ENCODE results near the gene PSMB5. TPM values are rescaled to one million over a fixed set of nuclear protein-coding genes. Genes with fewer than 3 reads are reported as not detected.

Gene PSMB5
- total and polyA plus RNA-seq, 2 of the 13 experiments (the other 11 are each of a cell fraction or from before 2014, with no cell fraction given) = 705 to 871 TPM

DNA sequence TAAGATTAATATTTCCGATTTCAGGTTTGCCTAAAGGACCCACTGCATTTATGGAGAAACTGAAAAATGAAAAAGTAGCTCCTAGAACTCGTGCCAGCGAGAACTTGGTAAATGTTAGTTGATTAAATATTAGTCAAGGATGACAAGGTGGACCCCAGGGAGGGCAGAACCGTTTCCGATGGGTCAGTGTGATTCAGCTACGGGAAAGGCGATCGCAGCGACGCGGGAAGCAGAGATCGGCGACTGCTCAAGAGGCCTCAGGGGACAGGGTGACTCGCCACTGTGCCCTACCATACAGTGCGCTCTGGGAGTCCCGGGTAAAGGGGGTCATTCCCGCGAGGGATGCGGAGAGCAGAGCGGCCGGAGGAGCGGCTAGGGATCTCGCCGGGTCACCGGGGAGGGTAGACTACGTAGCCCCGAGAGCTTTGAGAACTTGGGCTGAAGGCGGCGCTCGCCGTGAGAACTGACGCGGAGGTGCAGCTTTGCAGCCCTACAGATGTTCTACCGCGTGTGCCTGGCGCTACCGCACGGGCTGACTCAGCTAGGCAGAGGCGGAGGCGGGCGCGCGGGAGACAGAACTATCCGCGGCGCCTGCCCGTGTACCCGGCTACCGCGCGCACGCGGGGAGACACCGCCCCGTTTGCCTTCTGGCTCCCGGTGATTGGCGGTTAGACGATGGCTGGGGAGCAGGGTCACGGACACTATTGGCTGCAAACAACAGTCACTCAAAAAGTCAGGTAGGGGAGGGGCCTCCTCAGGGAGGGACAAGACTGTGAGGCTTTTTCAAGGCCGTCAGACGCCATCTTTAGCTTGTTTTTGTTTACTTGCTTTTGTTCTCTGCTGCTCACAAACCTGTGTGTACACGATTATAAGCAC, 27.9 kb downstream of the PSMB5 start (continued):
- TF ChIP-seq TOPORS (CRISPR knock-in tag; IDR thresholded peaks at IDR 0.05) (peak; percentile 100), SMAD1 (CRISPR knock-in tag; IDR thresholded peaks at IDR 0.05; ENCODE audit: borderline replicate concordance, low read depth) (peak; percentile 100; the same call in 1 of the 2 replicates), MEIS2 (CRISPR knock-in tag; IDR thresholded peaks at IDR 0.05) (peak; percentile 99), ZFP1 (CRISPR knock-in tag; IDR thresholded peaks at IDR 0.05) (peak; percentile 92), SNAI1 (CRISPR knock-in tag; IDR thresholded peaks at IDR 0.05; ENCODE audit: borderline replicate concordance) (peak; percentile 99), TBL1XR1 (IDR thresholded peaks at IDR 0.05; ENCODE audit: borderline replicate concordance, low read length, partially characterized antibody) (peak; percentile 62), SRY (CRISPR knock-in tag; IDR thresholded peaks at IDR 0.05) (peak; percentile 100), HMG20A (CRISPR knock-in tag; IDR thresholded peaks at IDR 0.05; ENCODE audit: borderline replicate concordance) (peak; percentile 58; the same call in 1 of the 2 replicates), ZNF333 (CRISPR knock-in tag; IDR thresholded peaks at IDR 0.05; ENCODE audit: borderline replicate concordance) (peak; percentile 99; the same call in 1 of the 2 replicates), ZNF777 (CRISPR knock-in tag; IDR thresholded peaks at IDR 0.05) (peak; percentile 83), MAFK (conservative IDR thresholded peaks at IDR 0.05 in 1 of 2, IDR thresholded peaks at IDR 0.05 in 1 of 2; ENCODE audit: low read length in 2 of 2) (peak; percentile 74 to 80), ZNF335 (CRISPR knock-in tag; IDR thresholded peaks at IDR 0.05) (peak; percentile 97), GABPB1 (CRISPR knock-in tag; IDR thresholded peaks at IDR 0.05) (peak; percentile 93), ZSCAN21 (CRISPR knock-in tag; IDR thresholded peaks at IDR 0.05; ENCODE audit: borderline replicate concordance) (peak; percentile 96), ZNF558 (CRISPR knock-in tag; IDR thresholded peaks at IDR 0.05; ENCODE audit: borderline replicate concordance) (peak; percentile 99; the same call in 1 of the 2 replicates)
- TF ChIP-seq, protein P1, sequence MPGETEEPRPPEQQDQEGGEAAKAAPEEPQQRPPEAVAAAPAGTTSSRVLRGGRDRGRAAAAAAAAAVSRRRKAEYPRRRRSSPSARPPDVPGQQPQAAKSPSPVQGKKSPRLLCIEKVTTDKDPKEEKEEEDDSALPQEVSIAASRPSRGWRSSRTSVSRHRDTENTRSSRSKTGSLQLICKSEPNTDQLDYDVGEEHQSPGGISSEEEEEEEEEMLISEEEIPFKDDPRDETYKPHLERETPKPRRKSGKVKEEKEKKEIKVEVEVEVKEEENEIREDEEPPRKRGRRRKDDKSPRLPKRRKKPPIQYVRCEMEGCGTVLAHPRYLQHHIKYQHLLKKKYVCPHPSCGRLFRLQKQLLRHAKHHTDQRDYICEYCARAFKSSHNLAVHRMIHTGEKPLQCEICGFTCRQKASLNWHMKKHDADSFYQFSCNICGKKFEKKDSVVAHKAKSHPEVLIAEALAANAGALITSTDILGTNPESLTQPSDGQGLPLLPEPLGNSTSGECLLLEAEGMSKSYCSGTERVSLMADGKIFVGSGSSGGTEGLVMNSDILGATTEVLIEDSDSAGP (CRISPR knock-in tag; IDR thresholded peaks at IDR 0.05; ENCODE audit: borderline replicate concordance) = peak; percentile 98
- TF ChIP-seq, protein P2, sequence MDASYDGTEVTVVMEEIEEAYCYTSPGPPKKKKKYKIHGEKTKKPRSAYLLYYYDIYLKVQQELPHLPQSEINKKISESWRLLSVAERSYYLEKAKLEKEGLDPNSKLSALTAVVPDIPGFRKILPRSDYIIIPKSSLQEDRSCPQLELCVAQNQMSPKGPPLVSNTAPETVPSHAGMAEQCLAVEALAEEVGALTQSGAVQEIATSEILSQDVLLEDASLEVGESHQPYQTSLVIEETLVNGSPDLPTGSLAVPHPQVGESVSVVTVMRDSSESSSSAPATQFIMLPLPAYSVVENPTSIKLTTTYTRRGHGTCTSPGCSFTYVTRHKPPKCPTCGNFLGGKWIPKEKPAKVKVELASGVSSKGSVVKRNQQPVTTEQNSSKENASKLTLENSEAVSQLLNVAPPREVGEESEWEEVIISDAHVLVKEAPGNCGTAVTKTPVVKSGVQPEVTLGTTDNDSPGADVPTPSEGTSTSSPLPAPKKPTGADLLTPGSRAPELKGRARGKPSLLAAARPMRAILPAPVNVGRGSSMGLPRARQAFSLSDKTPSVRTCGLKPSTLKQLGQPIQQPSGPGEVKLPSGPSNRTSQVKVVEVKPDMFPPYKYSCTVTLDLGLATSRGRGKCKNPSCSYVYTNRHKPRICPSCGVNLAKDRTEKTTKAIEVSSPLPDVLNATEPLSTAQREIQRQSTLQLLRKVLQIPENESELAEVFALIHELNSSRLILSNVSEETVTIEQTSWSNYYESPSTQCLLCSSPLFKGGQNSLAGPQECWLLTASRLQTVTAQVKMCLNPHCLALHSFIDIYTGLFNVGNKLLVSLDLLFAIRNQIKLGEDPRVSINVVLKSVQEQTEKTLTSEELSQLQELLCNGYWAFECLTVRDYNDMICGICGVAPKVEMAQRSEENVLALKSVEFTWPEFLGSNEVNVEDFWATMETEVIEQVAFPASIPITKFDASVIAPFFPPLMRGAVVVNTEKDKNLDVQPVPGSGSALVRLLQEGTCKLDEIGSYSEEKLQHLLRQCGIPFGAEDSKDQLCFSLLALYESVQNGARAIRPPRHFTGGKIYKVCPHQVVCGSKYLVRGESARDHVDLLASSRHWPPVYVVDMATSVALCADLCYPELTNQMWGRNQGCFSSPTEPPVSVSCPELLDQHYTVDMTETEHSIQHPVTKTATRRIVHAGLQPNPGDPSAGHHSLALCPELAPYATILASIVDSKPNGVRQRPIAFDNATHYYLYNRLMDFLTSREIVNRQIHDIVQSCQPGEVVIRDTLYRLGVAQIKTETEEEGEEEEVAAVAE (CRISPR knock-in tag; IDR thresholded peaks at IDR 0.05; ENCODE audit: borderline replicate concordance) = peak; percentile 95
- TF ChIP-seq, protein P3, sequence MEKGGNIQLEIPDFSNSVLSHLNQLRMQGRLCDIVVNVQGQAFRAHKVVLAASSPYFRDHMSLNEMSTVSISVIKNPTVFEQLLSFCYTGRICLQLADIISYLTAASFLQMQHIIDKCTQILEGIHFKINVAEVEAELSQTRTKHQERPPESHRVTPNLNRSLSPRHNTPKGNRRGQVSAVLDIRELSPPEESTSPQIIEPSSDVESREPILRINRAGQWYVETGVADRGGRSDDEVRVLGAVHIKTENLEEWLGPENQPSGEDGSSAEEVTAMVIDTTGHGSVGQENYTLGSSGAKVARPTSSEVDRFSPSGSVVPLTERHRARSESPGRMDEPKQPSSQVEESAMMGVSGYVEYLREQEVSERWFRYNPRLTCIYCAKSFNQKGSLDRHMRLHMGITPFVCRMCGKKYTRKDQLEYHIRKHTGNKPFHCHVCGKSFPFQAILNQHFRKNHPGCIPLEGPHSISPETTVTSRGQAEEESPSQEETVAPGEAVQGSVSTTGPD (CRISPR knock-in tag; IDR thresholded peaks at IDR 0.05) = peak; percentile 90
- TF ChIP-seq, protein P4, sequence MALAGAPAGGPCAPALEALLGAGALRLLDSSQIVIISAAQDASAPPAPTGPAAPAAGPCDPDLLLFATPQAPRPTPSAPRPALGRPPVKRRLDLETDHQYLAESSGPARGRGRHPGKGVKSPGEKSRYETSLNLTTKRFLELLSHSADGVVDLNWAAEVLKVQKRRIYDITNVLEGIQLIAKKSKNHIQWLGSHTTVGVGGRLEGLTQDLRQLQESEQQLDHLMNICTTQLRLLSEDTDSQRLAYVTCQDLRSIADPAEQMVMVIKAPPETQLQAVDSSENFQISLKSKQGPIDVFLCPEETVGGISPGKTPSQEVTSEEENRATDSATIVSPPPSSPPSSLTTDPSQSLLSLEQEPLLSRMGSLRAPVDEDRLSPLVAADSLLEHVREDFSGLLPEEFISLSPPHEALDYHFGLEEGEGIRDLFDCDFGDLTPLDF (CRISPR knock-in tag; IDR thresholded peaks at IDR 0.05) = peak; percentile 98
